ENCODE data around the gene STIM1.

DNA sequence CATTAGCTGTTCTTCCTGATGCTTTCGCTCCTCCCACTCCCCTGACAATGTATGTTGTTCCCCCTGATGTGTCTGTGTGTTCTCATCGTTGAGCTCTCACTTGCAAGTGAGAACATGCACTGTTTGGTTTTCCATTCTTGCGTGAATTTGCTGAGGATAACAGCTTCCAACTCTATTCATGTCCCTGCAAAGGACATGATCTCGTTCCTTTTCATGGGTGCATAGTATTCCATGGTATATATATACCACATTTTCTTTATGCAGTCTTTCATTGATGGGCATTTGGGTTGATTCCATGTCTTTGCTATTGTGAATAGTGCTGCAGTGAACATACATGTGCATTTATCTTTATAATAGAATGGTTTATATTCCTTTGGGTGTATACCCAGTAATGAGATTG is 180.5 kb downstream of the STIM1 start:
- TF ChIP-seq POLR2A (IDR thresholded peaks at IDR 0.05) = no peak
- TF ChIP-seq, protein P1, sequence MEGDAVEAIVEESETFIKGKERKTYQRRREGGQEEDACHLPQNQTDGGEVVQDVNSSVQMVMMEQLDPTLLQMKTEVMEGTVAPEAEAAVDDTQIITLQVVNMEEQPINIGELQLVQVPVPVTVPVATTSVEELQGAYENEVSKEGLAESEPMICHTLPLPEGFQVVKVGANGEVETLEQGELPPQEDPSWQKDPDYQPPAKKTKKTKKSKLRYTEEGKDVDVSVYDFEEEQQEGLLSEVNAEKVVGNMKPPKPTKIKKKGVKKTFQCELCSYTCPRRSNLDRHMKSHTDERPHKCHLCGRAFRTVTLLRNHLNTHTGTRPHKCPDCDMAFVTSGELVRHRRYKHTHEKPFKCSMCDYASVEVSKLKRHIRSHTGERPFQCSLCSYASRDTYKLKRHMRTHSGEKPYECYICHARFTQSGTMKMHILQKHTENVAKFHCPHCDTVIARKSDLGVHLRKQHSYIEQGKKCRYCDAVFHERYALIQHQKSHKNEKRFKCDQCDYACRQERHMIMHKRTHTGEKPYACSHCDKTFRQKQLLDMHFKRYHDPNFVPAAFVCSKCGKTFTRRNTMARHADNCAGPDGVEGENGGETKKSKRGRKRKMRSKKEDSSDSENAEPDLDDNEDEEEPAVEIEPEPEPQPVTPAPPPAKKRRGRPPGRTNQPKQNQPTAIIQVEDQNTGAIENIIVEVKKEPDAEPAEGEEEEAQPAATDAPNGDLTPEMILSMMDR (IDR thresholded peaks at IDR 0.05) = no peak

All from right lobe of liver (tissue), 4 donors.